ENCODE measurements around the gene RIPK1.

RIPK1 gene

GRCh38 chr6:3119040-3119723 is 50.9 kb downstream of the RIPK1 start:
- peak; percentile 19 for DNase-seq
- Histone ChIP-seq H3K4me3 (ENCODE audit: low read depth, low read length) (peak overlapping the region; percentile 91), H3K27ac (peak overlapping the region; percentile 99), H3K27me3 (replicated peaks) (no peaks in the 10 kb centered on the region), H3K36me3 (replicated peaks) (peaks cover 3% of the 10 kb centered on the region)
- TF ChIP-seq CTCF (IDR thresholded peaks at IDR 0.05; ENCODE audit: low read depth, low read length, missing control alignments), result no peak
- in situ Hi-C loops (cut with HindIII; ENCODE audit: low pct_ligation_motif_present, low sequenced_read_pairs), result no loop called here

GRCh38 chr6:3120765-3121089 is 52.4 kb downstream of the RIPK1 start:
- H3K4me3 ChIP-seq (ENCODE audit: low read depth, low read length), result no peak overlapping the region
- no peaks in the 10 kb centered on the region for H3K27me3 ChIP-seq (replicated peaks)
- H3K27ac ChIP-seq, result no peak overlapping the region
- in situ Hi-C loops (cut with HindIII; ENCODE audit: low pct_ligation_motif_present, low sequenced_read_pairs), result no loop called here
- no peak for DNase-seq
- H3K36me3 ChIP-seq (replicated peaks), result no peaks in the 10 kb centered on the region
- no peak for TF ChIP-seq CTCF (IDR thresholded peaks at IDR 0.05; ENCODE audit: low read depth, low read length, missing control alignments)

DNA sequence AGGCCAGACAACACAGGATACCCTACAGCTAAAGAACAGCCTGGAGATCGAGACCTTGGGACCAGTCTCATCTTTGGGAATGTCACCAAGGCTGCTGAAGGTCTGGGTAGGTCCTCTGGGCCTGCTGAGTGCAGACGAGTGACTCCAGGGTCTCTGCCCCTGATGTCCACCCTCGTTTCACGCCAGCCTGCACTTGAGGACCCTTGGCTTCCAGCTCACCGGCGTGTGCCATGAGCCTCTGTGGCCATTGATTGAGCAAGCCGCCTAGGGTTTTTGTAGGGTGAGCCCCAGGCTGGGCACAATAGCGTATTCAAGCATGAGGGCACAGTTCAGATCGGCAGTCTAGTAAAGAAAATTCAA is 54.5 kb downstream of the RIPK1 start:
- DNase-seq, result no peak
- no peak overlapping the region for H3K4me3 ChIP-seq (ENCODE audit: low read depth, low read length)
- in situ Hi-C loops (cut with HindIII; ENCODE audit: low pct_ligation_motif_present, low sequenced_read_pairs), result no loop called here
- H3K27me3 ChIP-seq (replicated peaks), result no peaks in the 10 kb centered on the region
- TF ChIP-seq CTCF (IDR thresholded peaks at IDR 0.05; ENCODE audit: low read depth, low read length, missing control alignments), result no peak
- H3K36me3 ChIP-seq (replicated peaks), result no peaks in the 10 kb centered on the region
- H3K27ac ChIP-seq, result no peak overlapping the region

GRCh38 chr6:3124667-3125066 is 56.4 kb downstream of the RIPK1 start:
- Histone ChIP-seq H3K4me3 (ENCODE audit: low read depth, low read length) (no peak overlapping the region), H3K36me3 (replicated peaks) (no peaks in the 10 kb centered on the region), H3K27me3 (replicated peaks) (no peaks in the 10 kb centered on the region), H3K27ac (no peak overlapping the region)
- no peak for TF ChIP-seq CTCF (IDR thresholded peaks at IDR 0.05; ENCODE audit: low read depth, low read length, missing control alignments)
- in situ Hi-C loops (cut with HindIII; ENCODE audit: low pct_ligation_motif_present, low sequenced_read_pairs), result no loop called here
- no peak for DNase-seq

- Histone ChIP-seq H3K4me3 (ENCODE audit: low read depth, low read length) (no peak overlapping the region), H3K27ac (no peak overlapping the region), H3K36me3 (replicated peaks) (no peaks in the 10 kb centered on the region), H3K27me3 (replicated peaks) (no peaks in the 10 kb centered on the region)
- DNase-seq, result no peak
- in situ Hi-C loops (cut with HindIII; ENCODE audit: low pct_ligation_motif_present, low sequenced_read_pairs), result no loop called here
- TF ChIP-seq CTCF (IDR thresholded peaks at IDR 0.05; ENCODE audit: low read depth, low read length, missing control alignments), result no peak
Measured at GRCh38 chr6:3125815-3126214, 57.5 kb downstream of the RIPK1 start.

All from brain microvascular endothelial cell (primary cell).